Activated T-cell treated with anti-CD3 and anti-CD28 coated beads, Interleukin-2, amount 50 U/mL, for 24 hours (primary cell): ENCODE results near the gene USP54.
"Not testable (repeated sequence)": the region's sequence is repeated elsewhere in the genome, so short reads cannot be mapped to it uniquely, and the experiment has no call there.

Experiments used
- DNase-seq: peaks from one replicate; pipeline ENCODE4 v3.0.0-alpha.2; 2020
- H3K27ac Mint-ChIP-seq: 2 replicates; pipeline ENCODE4 v1.8.0; 2020; ENCODE audit warnings: mild to moderate bottlenecking, mixed read lengths
- H3K27me3 Mint-ChIP-seq: 2 replicates; pipeline ENCODE4 v1.8.0; 2020; ENCODE audit warnings: mixed read lengths
- H3K36me3 Mint-ChIP-seq: 2 replicates; pipeline ENCODE4 v1.8.0; 2020; ENCODE audit warnings: low read depth, mixed read lengths
- H3K4me1 Mint-ChIP-seq: 2 replicates; pipeline ENCODE4 v1.8.0; 2020; ENCODE audit warnings: low read depth, mixed read lengths
- H3K4me3 Mint-ChIP-seq: 2 replicates; pipeline ENCODE4 v1.8.0; 2020; ENCODE audit warnings: mild to moderate bottlenecking, moderate library complexity, mixed read lengths
- H3K9me3 Mint-ChIP-seq: 2 replicates; pipeline ENCODE4 v1.8.0; 2020; ENCODE audit warnings: mixed read lengths

USP54 gene

GRCh38 chr10:73590881-73591799 is at the start of gene USP54:
USP54 (minus strand) TSS chr10:73591342; CDS start chr10:73575658, 15,684 bp downstream.
- Mint-ChIP-seq H3K36me3 (no peaks in the 10 kb centered on the region), H3K4me1 (peaks cover 24% of the 10 kb centered on the region), H3K4me3 (no peak within 1 kb of the TSS), H3K27me3 (no peaks in the 10 kb centered on the region), H3K27ac (peak within 1 kb of the TSS; percentile 74), H3K9me3 (no peaks in the 10 kb centered on the region)
- DNase-seq: no peak

GRCh38 chr10:73639286-73639685 is 48.1 kb upstream of the USP54 start:
- Mint-ChIP-seq H3K9me3 (no peaks in the 10 kb centered on the region), H3K36me3 (no peaks in the 10 kb centered on the region), H3K4me1 (peaks cover 3% of the 10 kb centered on the region), H3K27ac (no peak overlapping the region), H3K27me3 (no peaks in the 10 kb centered on the region), H3K4me3 (no peak overlapping the region)
- DNase-seq: no peak

- Mint-ChIP-seq H3K4me3 (no peak overlapping the region), H3K27me3 (no peaks in the 10 kb centered on the region), H3K27ac (no peak overlapping the region), H3K36me3 (no peaks in the 10 kb centered on the region), H3K4me1 (no peaks in the 10 kb centered on the region), H3K9me3 (no peaks in the 10 kb centered on the region)
- no peak for DNase-seq
Measured at GRCh38 chr10:73635781-73636180, 44.6 kb upstream of the USP54 start.

- Mint-ChIP-seq H3K9me3 (no peaks in the 10 kb centered on the region), H3K27me3 (no peaks in the 10 kb centered on the region), H3K36me3 (no peaks in the 10 kb centered on the region), H3K4me1 (no peaks in the 10 kb centered on the region), H3K27ac (no peak overlapping the region), H3K4me3 (no peak overlapping the region)
- DNase-seq: no peak
Measured at GRCh38 chr10:73634421-73634820, 43.3 kb upstream of the USP54 start.

GRCh38 chr10:73629165-73629564 is 38.0 kb upstream of the USP54 start:
- Mint-ChIP-seq H3K4me1 (peaks cover 27% of the 10 kb centered on the region), H3K36me3 (peaks cover 18% of the 10 kb centered on the region), H3K27me3 (no peaks in the 10 kb centered on the region), H3K9me3 (no peaks in the 10 kb centered on the region), H3K4me3 (no peak overlapping the region), H3K27ac (no peak overlapping the region)
- DNase-seq: no peak

GRCh38 chr10:73628405-73628804 is 37.3 kb upstream of the USP54 start:
- Mint-ChIP-seq H3K27ac (no peak overlapping the region), H3K27me3 (no peaks in the 10 kb centered on the region), H3K36me3 (peaks cover 18% of the 10 kb centered on the region), H3K4me3 (no peak overlapping the region), H3K9me3 (no peaks in the 10 kb centered on the region), H3K4me1 (peaks cover 27% of the 10 kb centered on the region)
- DNase-seq: no peak

- Mint-ChIP-seq H3K4me3 (peak overlapping the region; percentile 96), H3K4me1 (peaks cover 27% of the 10 kb centered on the region), H3K9me3 (no peaks in the 10 kb centered on the region), H3K27ac (peak overlapping the region; percentile 99), H3K27me3 (no peaks in the 10 kb centered on the region), H3K36me3 (peaks cover 18% of the 10 kb centered on the region)
- no peak for DNase-seq
Measured at GRCh38 chr10:73627300-73627699, 36.2 kb upstream of the USP54 start.

GRCh38 chr10:73625884-73626752 is 35.0 kb upstream of the USP54 start:
- H3K4me3 Mint-ChIP-seq: peak overlapping the region; percentile 96
- DNase-seq: peak; percentile 90
- no peaks in the 10 kb centered on the region for H3K9me3 Mint-ChIP-seq
- H3K27ac Mint-ChIP-seq: peak overlapping the region; percentile 99
- H3K4me1 Mint-ChIP-seq: peaks cover 27% of the 10 kb centered on the region
- no peaks in the 10 kb centered on the region for H3K27me3 Mint-ChIP-seq
- peaks cover 18% of the 10 kb centered on the region for H3K36me3 Mint-ChIP-seq

GRCh38 chr10:73625004-73625883 is 34.1 kb upstream of the USP54 start:
- no peak for DNase-seq
- Mint-ChIP-seq H3K4me1 (peaks cover 27% of the 10 kb centered on the region), H3K27ac (peak overlapping the region; percentile 99), H3K4me3 (peak overlapping the region; percentile 96), H3K27me3 (no peaks in the 10 kb centered on the region), H3K36me3 (peaks cover 18% of the 10 kb centered on the region), H3K9me3 (no peaks in the 10 kb centered on the region)

- no peak for DNase-seq
- Mint-ChIP-seq H3K27ac (no peak overlapping the region), H3K4me3 (no peak overlapping the region)
Measured at GRCh38 chr10:73623056-73623455, 31.9 kb upstream of the USP54 start.

GRCh38 chr10:73620974-73621373 is 29.8 kb upstream of the USP54 start:
- H3K4me3 Mint-ChIP-seq, DNase-seq, H3K27ac Mint-ChIP-seq, H3K9me3 Mint-ChIP-seq, H3K36me3 Mint-ChIP-seq, H3K27me3 Mint-ChIP-seq: not testable (repeated sequence)
- H3K4me1 Mint-ChIP-seq: peaks cover 12% of the 10 kb centered on the region

More at GRCh38 chr10:73623056-73623455, 31.9 kb upstream of the USP54 start:
- peaks cover 27% of the 10 kb centered on the region for H3K4me1 Mint-ChIP-seq
- H3K36me3 Mint-ChIP-seq: peaks cover 18% of the 10 kb centered on the region
- H3K9me3 Mint-ChIP-seq: no peaks in the 10 kb centered on the region
- H3K27me3 Mint-ChIP-seq: no peaks in the 10 kb centered on the region

- H3K4me1 Mint-ChIP-seq, H3K36me3 Mint-ChIP-seq, H3K9me3 Mint-ChIP-seq, H3K27ac Mint-ChIP-seq, DNase-seq, H3K27me3 Mint-ChIP-seq, H3K4me3 Mint-ChIP-seq: not testable (repeated sequence)
Measured at GRCh38 chr10:73617143-73617542, 26.0 kb upstream of the USP54 start.

GRCh38 chr10:73614720-73615119 is 23.6 kb upstream of the USP54 start:
- no peaks in the 10 kb centered on the region for H3K27me3 Mint-ChIP-seq
- H3K36me3 Mint-ChIP-seq: no peaks in the 10 kb centered on the region
- H3K27ac Mint-ChIP-seq: no peak overlapping the region
- DNase-seq: no peak
- H3K4me3 Mint-ChIP-seq: no peak overlapping the region
- no peaks in the 10 kb centered on the region for H3K9me3 Mint-ChIP-seq
- no peaks in the 10 kb centered on the region for H3K4me1 Mint-ChIP-seq

- H3K4me1 Mint-ChIP-seq: no peaks in the 10 kb centered on the region
- H3K9me3 Mint-ChIP-seq: no peaks in the 10 kb centered on the region
- H3K4me3 Mint-ChIP-seq: no peak overlapping the region
- no peak for DNase-seq
- no peak overlapping the region for H3K27ac Mint-ChIP-seq
- no peaks in the 10 kb centered on the region for H3K27me3 Mint-ChIP-seq
- peaks cover 2% of the 10 kb centered on the region for H3K36me3 Mint-ChIP-seq
Measured at GRCh38 chr10:73609116-73609515, 18.0 kb upstream of the USP54 start.
